Omental fat pad (tissue), 4 donors: ENCODE measurements around the gene ALMS1. TPM values are rescaled to one million over a fixed set of nuclear protein-coding genes. Genes with fewer than 3 reads are reported as not detected.
"Not testable (repeated sequence)": the region's sequence is repeated elsewhere in the genome, so short reads cannot be mapped to it uniquely, and the experiment has no call there.

Experiments used
- ATAC-seq: fragments of 150-250 bp; one replicate; pipeline ENCODE4 v1.9.1; 2016; ENCODE audit warnings: mild to moderate bottlenecking, moderate library complexity; ENCODE audit not compliant: low FRiP score
- DNase-seq: peaks from one replicate; pipeline ENCODE4 v3.0.0-alpha.2; 2019; ENCODE audit warnings: low spot score
- total RNA-seq, 4 donors: library from RNA; depleted of rRNA; stranded (reverse); fragments of >200 nt; gene quantifications; one replicate each; pipeline ENCODE4 v1.1.0, GENCODE V29; 2016
- TF ChIP-seq, protein P1 (sequence below), 3 donors: fragments of 450-650 bp; IDR thresholded peaks; one replicate each; pipeline ENCODE4 v1.5.1; 2016 to 2017; ENCODE audit warnings: antibody characterized with exemption in 3 of 3, mild to moderate bottlenecking in 3 of 3, moderate library complexity in 2 of 3

ALMS1 gene
- total RNA-seq, 4 donors from 2014 or later, result 18.9 to 36.1 (median 23.8) TPM

DNA sequence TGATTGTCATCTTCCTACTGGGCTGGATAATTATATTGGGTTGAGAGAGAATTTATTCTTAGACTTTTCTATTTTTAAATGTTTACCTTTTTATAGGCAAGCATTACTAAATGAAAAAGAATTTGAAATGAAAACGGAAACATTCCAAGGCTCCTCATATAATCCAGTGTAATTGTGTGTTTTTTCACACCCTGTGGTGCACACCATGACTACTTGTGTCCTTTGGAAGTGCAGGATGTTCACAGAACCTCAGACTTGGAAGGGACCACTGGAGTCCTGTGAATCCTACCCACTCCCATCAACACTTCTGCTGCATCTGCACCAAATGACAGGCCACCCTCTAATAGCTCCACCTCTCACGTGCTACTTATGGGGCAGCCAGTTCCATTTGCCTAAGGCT is 208.6 kb downstream of the ALMS1 start:
- ATAC-seq (no peak), DNase-seq (no peak)
- TF ChIP-seq, protein P1, sequence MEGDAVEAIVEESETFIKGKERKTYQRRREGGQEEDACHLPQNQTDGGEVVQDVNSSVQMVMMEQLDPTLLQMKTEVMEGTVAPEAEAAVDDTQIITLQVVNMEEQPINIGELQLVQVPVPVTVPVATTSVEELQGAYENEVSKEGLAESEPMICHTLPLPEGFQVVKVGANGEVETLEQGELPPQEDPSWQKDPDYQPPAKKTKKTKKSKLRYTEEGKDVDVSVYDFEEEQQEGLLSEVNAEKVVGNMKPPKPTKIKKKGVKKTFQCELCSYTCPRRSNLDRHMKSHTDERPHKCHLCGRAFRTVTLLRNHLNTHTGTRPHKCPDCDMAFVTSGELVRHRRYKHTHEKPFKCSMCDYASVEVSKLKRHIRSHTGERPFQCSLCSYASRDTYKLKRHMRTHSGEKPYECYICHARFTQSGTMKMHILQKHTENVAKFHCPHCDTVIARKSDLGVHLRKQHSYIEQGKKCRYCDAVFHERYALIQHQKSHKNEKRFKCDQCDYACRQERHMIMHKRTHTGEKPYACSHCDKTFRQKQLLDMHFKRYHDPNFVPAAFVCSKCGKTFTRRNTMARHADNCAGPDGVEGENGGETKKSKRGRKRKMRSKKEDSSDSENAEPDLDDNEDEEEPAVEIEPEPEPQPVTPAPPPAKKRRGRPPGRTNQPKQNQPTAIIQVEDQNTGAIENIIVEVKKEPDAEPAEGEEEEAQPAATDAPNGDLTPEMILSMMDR (IDR thresholded peaks at IDR 0.05), result no peak

- ATAC-seq, result no peak
- TF ChIP-seq, protein P1 (IDR thresholded peaks at IDR 0.05), result no peak
- no peak for DNase-seq
These were observed 216.1 kb downstream of the ALMS1 start for GRCh38 chr2:73601780-73602179.

- not testable (repeated sequence) for DNase-seq, ATAC-seq
These were observed 217.5 kb downstream of the ALMS1 start for GRCh38 chr2:73603099-73603588.

DNA sequence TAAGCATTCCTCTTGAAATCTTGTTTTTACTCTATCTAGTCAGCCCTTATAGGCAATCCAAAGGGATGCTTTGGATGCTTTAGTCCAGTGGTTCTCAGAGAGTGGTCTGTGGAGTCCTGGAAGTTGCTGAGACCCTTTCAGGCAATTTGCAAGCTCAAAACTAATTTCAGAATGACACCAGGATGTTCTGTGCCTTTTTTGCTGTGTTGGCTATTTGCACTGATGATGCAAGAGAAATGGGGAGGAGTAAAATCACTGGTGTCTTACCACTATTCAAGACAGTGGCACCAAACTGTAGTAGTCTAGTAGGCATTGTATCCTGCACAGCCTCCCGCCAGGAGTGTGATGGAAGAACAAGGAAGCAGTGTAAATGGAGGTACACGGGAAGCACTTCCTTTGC is 219.0 kb downstream of the ALMS1 start:
- not testable (repeated sequence) for DNase-seq, ATAC-seq

DNA sequence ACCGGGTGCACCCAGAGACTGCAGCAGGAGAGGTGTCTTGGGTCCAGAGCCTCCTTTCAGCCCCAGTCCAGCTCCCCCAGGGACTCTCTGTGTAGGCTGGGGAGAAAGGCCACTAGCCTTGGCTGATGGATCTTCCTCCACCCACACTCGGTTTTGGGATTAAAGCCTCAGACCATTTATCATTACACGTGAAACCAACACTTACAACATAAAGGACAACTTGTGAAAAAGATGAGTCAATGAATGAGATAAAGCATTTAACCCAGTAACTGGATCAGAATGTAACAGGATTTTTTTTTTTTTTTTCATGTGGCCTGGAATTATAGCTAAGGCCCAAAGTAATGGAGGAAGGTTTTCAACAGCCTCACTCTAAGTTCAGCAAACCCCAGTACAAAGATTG is 224.5 kb downstream of the ALMS1 start:
- TF ChIP-seq, protein P1 (IDR thresholded peaks at IDR 0.05), result no peak
- DNase-seq (no peak), ATAC-seq (no peak)

GRCh38 chr2:73611193-73611592 is 225.6 kb downstream of the ALMS1 start:
- ATAC-seq, result no peak
- DNase-seq, result no peak
- TF ChIP-seq, protein P1 (IDR thresholded peaks at IDR 0.05), result no peak

GRCh38 chr2:73611867-73612266 is 226.2 kb downstream of the ALMS1 start:
- ATAC-seq, result no peak

GRCh38 chr2:73614105-73614504 is 228.5 kb downstream of the ALMS1 start:
- TF ChIP-seq, protein P1 (IDR thresholded peaks at IDR 0.05), result no peak
- ATAC-seq, result no peak
- no peak for DNase-seq

More at GRCh38 chr2:73611867-73612266, 226.2 kb downstream of the ALMS1 start:
- DNase-seq, result no peak
- TF ChIP-seq, protein P1 (IDR thresholded peaks at IDR 0.05), result no peak
